IPS-18c (cell line): ENCODE measurements around the gene RHOT1.
"Not testable (repeated sequence)": the region's sequence is repeated elsewhere in the genome, so short reads cannot be mapped to it uniquely, and the experiment has no call there.

Source experiments
- H3K4me3 ChIP-seq: 2 replicates; pipeline ENCODE4 v1.7.0; 2013; ENCODE audit warnings: low read depth, mild to moderate bottlenecking, low read length, moderate library complexity; ENCODE audit not compliant: insufficient read depth
- H3K9me3 ChIP-seq: one replicate; pipeline ENCODE4 v1.6.1; 2013; ENCODE audit warnings: mild to moderate bottlenecking, low read length, moderate library complexity; ENCODE audit not compliant: control insufficient read depth, insufficient read depth

RHOT1 gene

GRCh38 chr17:32253117-32253611 lies 110.9 kb downstream of the RHOT1 start:
- Histone ChIP-seq H3K4me3 (no peak overlapping the region), H3K9me3 (no peaks in the 10 kb centered on the region)

GRCh38 chr17:32256012-32256700 lies 113.9 kb downstream of the RHOT1 start:
- Histone ChIP-seq H3K9me3 (no peaks in the 10 kb centered on the region), H3K4me3 (no peak overlapping the region; the same call in 1 of the 2 replicates)

GRCh38 chr17:32256701-32257019 lies 114.4 kb downstream of the RHOT1 start:
- H3K9me3 ChIP-seq: no peaks in the 10 kb centered on the region
- H3K4me3 ChIP-seq: no peak overlapping the region; the same call in 1 of the 2 replicates

- no peak overlapping the region for H3K4me3 ChIP-seq
- H3K9me3 ChIP-seq: no peaks in the 10 kb centered on the region
These were observed 116.3 kb downstream of the RHOT1 start for GRCh38 chr17:32258383-32259140.

- Histone ChIP-seq H3K4me3 (no peak overlapping the region), H3K9me3 (no peaks in the 10 kb centered on the region)
These were observed 117.3 kb downstream of the RHOT1 start for GRCh38 chr17:32259586-32259985.

- no peak overlapping the region for H3K4me3 ChIP-seq
- no peaks in the 10 kb centered on the region for H3K9me3 ChIP-seq
These were observed 119.1 kb downstream of the RHOT1 start for GRCh38 chr17:32261417-32261736.

- no peaks in the 10 kb centered on the region for H3K9me3 ChIP-seq
- no peak overlapping the region for H3K4me3 ChIP-seq
These were observed 119.7 kb downstream of the RHOT1 start for GRCh38 chr17:32261936-32262510.

GRCh38 chr17:32263515-32263914 lies 121.2 kb downstream of the RHOT1 start:
- not testable (repeated sequence) for H3K4me3 ChIP-seq

GRCh38 chr17:32264140-32264799 lies 122.0 kb downstream of the RHOT1 start:
- H3K9me3 ChIP-seq: no peaks in the 10 kb centered on the region
- H3K4me3 ChIP-seq: peak overlapping the region; percentile 53; the same call in 1 of the 2 replicates

More at GRCh38 chr17:32263515-32263914, 121.2 kb downstream of the RHOT1 start:
- H3K9me3 ChIP-seq: not testable (repeated sequence)

- no peaks in the 10 kb centered on the region for H3K9me3 ChIP-seq
- peak overlapping the region; percentile 53 for H3K4me3 ChIP-seq
These were observed 122.5 kb downstream of the RHOT1 start for GRCh38 chr17:32264823-32265191.

- Histone ChIP-seq H3K9me3 (no peaks in the 10 kb centered on the region), H3K4me3 (peak within 1 kb of the TSS; percentile 81)
These were observed 123.1 kb downstream of the RHOT1 start, which contains the start of gene RHBDL3 for GRCh38 chr17:32265192-32265923. Gene RHBDL3, plus strand, starts transcription at chr17:32265832. Its CDS starts 358 bp downstream, at chr17:32266190.

GRCh38 chr17:32266051-32266388 lies 123.7 kb downstream of the RHOT1 start:
- Histone ChIP-seq H3K4me3 (peak overlapping the region; percentile 81), H3K9me3 (no peaks in the 10 kb centered on the region)

- H3K9me3 ChIP-seq: no peaks in the 10 kb centered on the region
- H3K4me3 ChIP-seq: peak overlapping the region; percentile 81
These were observed 124.3 kb downstream of the RHOT1 start for GRCh38 chr17:32266389-32267301.

- H3K9me3 ChIP-seq: no peaks in the 10 kb centered on the region
- H3K4me3 ChIP-seq: peak overlapping the region; percentile 26; the same call in 1 of the 2 replicates
These were observed 125.4 kb downstream of the RHOT1 start for GRCh38 chr17:32267690-32268205.

GRCh38 chr17:32268734-32269288 lies 126.5 kb downstream of the RHOT1 start:
- H3K4me3 ChIP-seq: no peak overlapping the region

GRCh38 chr17:32269377-32269776 lies 127.1 kb downstream of the RHOT1 start:
- no peak overlapping the region for H3K4me3 ChIP-seq
- H3K9me3 ChIP-seq: no peaks in the 10 kb centered on the region

More at GRCh38 chr17:32268734-32269288, 126.5 kb downstream of the RHOT1 start:
- H3K9me3 ChIP-seq: no peaks in the 10 kb centered on the region
